Measurements from ENCODE around the gene CCDC197.

- no peak for TF ChIP-seq CTCF (IDR thresholded peaks at IDR 0.05)
- TF ChIP-seq POLR2A (IDR thresholded peaks at IDR 0.05): no peak
Measured at GRCh38 chr14:94041551-94042346, 44.6 kb downstream of the CCDC197 start.

Data from body of pancreas (tissue), 4 donors.